Measurements from ENCODE around the gene TCF4. TPM values are rescaled to one million over a fixed set of nuclear protein-coding genes. Genes with fewer than 3 reads are reported as not detected.

TCF4 gene
- total and polyA plus RNA-seq, 4 donors = 14.3 to 356 (median 73.0) TPM

DNA sequence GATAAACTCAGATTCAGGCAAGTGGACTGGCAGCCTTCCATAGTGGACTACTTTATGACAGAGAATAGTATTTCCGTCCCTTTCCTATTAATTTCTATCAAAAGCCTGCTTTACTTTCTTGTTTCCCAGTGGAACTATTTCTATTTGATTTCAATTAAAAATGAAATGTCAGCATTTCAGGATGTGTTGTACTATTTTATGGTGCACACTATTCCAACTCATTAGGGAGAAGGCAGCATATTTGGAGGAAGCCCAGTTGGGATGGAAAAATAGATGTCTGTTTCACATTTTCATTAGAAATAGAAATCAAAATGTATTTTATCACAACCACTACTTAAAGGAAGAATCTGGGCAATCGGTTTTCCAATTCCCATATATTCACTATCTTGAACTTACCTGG is 37.9 kb upstream of the TCF4 start:
- Histone ChIP-seq H3K9ac (ENCODE audit: insufficient read depth in 1 of 2, low read length in 2 of 2) (no peak overlapping the region), H3K27ac (ENCODE audit: low read depth in 1 of 2, low read length in 1 of 2) (no peak overlapping the region), H3K9me3 (ENCODE audit: control insufficient read depth in 4 of 4, insufficient read depth in 3 of 4, low read length in 3 of 4) (no peaks in the 10 kb centered on the region), H3K36me3 (ENCODE audit: control insufficient read depth in 4 of 4, insufficient read depth in 4 of 4, low read length in 4 of 4) (no peaks in the 10 kb centered on the region), H3K4me3 (no peak overlapping the region), H3K4me1 (ENCODE audit: control insufficient read depth in 5 of 5, insufficient read depth in 5 of 5, low read length in 5 of 5) (no peaks in the 10 kb centered on the region), H3K27me3 (ENCODE audit: control insufficient read depth in 3 of 3, insufficient read depth in 3 of 3, low read length in 2 of 3) (no peaks in the 10 kb centered on the region)
- no peak for TF ChIP-seq CTCF (IDR thresholded peaks at IDR 0.05; ENCODE audit: control extremely low read depth, extremely low read depth)
- DNase-seq (no peak), ATAC-seq (ENCODE audit: insufficient read depth, low FRiP score) (no peak)
- WGBS, 2 donors = 82 to 87% methylated on average over 2 of the region's 2 CpGs

DNA sequence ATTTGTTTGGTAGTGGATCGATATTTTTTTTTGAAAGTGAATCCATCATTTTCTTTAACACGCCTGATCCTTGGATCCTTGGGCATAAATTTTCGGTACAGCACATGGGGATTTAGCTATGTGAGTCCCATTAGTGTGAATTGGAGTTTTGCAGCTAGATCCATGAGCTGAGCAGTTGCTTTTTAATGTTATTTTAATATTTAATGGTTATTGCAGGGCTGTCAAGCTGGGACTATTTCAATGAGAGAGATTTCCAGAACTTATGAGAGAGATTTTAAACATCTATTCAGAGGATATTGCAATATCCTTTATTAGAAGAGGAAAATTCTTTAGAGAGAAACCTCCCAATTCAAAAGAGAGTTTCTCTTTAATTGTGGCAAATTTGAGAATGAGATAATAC is 35.6 kb upstream of the TCF4 start:
- H3K9ac ChIP-seq (ENCODE audit: insufficient read depth in 1 of 2, low read length in 2 of 2) = no peak overlapping the region
- H3K36me3 ChIP-seq (ENCODE audit: control insufficient read depth in 4 of 4, insufficient read depth in 4 of 4, low read length in 4 of 4) = no peaks in the 10 kb centered on the region
- DNase-seq (no peak), ATAC-seq (ENCODE audit: insufficient read depth, low FRiP score) (no peak)
- H3K4me1 ChIP-seq (ENCODE audit: control insufficient read depth in 5 of 5, insufficient read depth in 5 of 5, low read length in 5 of 5) = no peaks in the 10 kb centered on the region
- H3K27ac ChIP-seq (ENCODE audit: low read depth in 1 of 2, low read length in 1 of 2) = no peak overlapping the region
- no peak overlapping the region for H3K4me3 ChIP-seq
- peaks cover 0 to 3% (median 0%) of the 10 kb centered on the region in 4 donors for H3K9me3 ChIP-seq (ENCODE audit: control insufficient read depth in 4 of 4, insufficient read depth in 3 of 4, low read length in 3 of 4)
- H3K27me3 ChIP-seq (ENCODE audit: control insufficient read depth in 3 of 3, insufficient read depth in 3 of 3, low read length in 2 of 3) = no peaks in the 10 kb centered on the region
- WGBS, 2 donors = 95 to 98% methylated on average over 3 of the region's 3 CpGs
- TF ChIP-seq CTCF (IDR thresholded peaks at IDR 0.05; ENCODE audit: control extremely low read depth, extremely low read depth) = no peak

GRCh38 chr18:55610506-55610905 is 22.5 kb upstream of the TCF4 start:
- DNase-seq (no peak), ATAC-seq (ENCODE audit: insufficient read depth, low FRiP score) (no peak)
- no peaks in the 10 kb centered on the region for H3K36me3 ChIP-seq (ENCODE audit: control insufficient read depth in 4 of 4, insufficient read depth in 4 of 4, low read length in 4 of 4)
- peaks cover 0 to 2% (median under 1%) of the 10 kb centered on the region in 4 donors for H3K9me3 ChIP-seq (ENCODE audit: control insufficient read depth in 4 of 4, insufficient read depth in 3 of 4, low read length in 3 of 4)
- no peak for TF ChIP-seq CTCF (IDR thresholded peaks at IDR 0.05; ENCODE audit: control extremely low read depth, extremely low read depth)
- no peak overlapping the region for H3K9ac ChIP-seq (ENCODE audit: insufficient read depth in 1 of 2, low read length in 2 of 2)
- no peaks in the 10 kb centered on the region for H3K27me3 ChIP-seq (ENCODE audit: control insufficient read depth in 3 of 3, insufficient read depth in 3 of 3, low read length in 2 of 3)
- WGBS, 2 donors = 93 to 94% methylated on average over 2 of the region's 2 CpGs
- H3K4me3 ChIP-seq = no peak overlapping the region
- H3K4me1 ChIP-seq (ENCODE audit: control insufficient read depth in 5 of 5, insufficient read depth in 5 of 5, low read length in 5 of 5) = no peaks in the 10 kb centered on the region
- H3K27ac ChIP-seq (ENCODE audit: low read depth in 1 of 2, low read length in 1 of 2) = no peak overlapping the region

GRCh38 chr18:55609160-55609825 is 21.3 kb upstream of the TCF4 start:
- Histone ChIP-seq H3K4me1 (ENCODE audit: control insufficient read depth in 5 of 5, insufficient read depth in 5 of 5, low read length in 5 of 5) (no peaks in the 10 kb centered on the region), H3K9me3 (ENCODE audit: control insufficient read depth in 4 of 4, insufficient read depth in 3 of 4, low read length in 3 of 4) (peaks cover 0 to 2% (median 0%) of the 10 kb centered on the region in 4 donors), H3K9ac (ENCODE audit: insufficient read depth in 1 of 2, low read length in 2 of 2) (no peak overlapping the region), H3K4me3 (no peak overlapping the region), H3K27ac (ENCODE audit: low read depth in 1 of 2, low read length in 1 of 2) (no peak overlapping the region), H3K27me3 (ENCODE audit: control insufficient read depth in 3 of 3, insufficient read depth in 3 of 3, low read length in 2 of 3) (no peaks in the 10 kb centered on the region), H3K36me3 (ENCODE audit: control insufficient read depth in 4 of 4, insufficient read depth in 4 of 4, low read length in 4 of 4) (no peaks in the 10 kb centered on the region)
- no peak for TF ChIP-seq CTCF (IDR thresholded peaks at IDR 0.05; ENCODE audit: control extremely low read depth, extremely low read depth)
- ATAC-seq (ENCODE audit: insufficient read depth, low FRiP score) (no peak), DNase-seq (no peak)
- WGBS, 2 donors = 91 to 96% methylated on average over 6 of the region's 6 CpGs

All from lung (tissue), 12 donors.